IMR-90 (cell line): Measurements from ENCODE around the gene URM1. TPM values are rescaled to one million over a fixed set of nuclear protein-coding genes. Genes with fewer than 3 reads are reported as not detected.

Source experiments
- ATAC-seq: fragments of 200-7000 bp; cut with Tn5 transposase; 2 replicates; pipeline ENCODE4 v1.9.1; 2020; ENCODE audit warnings: low read depth, mild to moderate bottlenecking, moderate library complexity
- BruUV-seq: library from RNA; stranded (reverse); fragments of 400-500 nt; replicated peaks from 2 replicates; lab custom pipeline; 2021; lab: Mats Ljungman, UMichigan
- CTCF ChIA-PET: fragments of 300-600 bp; formaldehyde crosslinking; extraction: SDS; loops from one replicate; lab custom pipeline; 2021; ENCODE audit warnings: antibody characterized with exemption; lab: Yijun Ruan, JAX
- POLR2A ChIA-PET: fragments of 300-600 bp; sonication (Branson Sonifier 250); formaldehyde crosslinking; loops from one replicate; lab custom pipeline; 2022; ENCODE audit warnings: antibody characterized with exemption; ENCODE audit not compliant: unreplicated experiment; lab: Charles Lee
- DNase-seq: peaks from one replicate; pipeline ENCODE4 v3.0.0; 2013
- H2AFZ ChIP-seq: replicated peaks from 2 replicates; pipeline ENCODE3; 2013; ENCODE audit warnings: low read length, mild to moderate bottlenecking; ENCODE audit not compliant: poor library complexity
- H2AK5ac ChIP-seq: 2 replicates; pipeline ENCODE4 v1.6.1; 2013; ENCODE audit warnings: low read depth, low read length, inconsistent platforms
- H2AK9ac ChIP-seq: replicated peaks from 2 replicates; pipeline ENCODE3; 2013; ENCODE audit warnings: mild to moderate bottlenecking, low read depth, low read length, moderate library complexity; ENCODE audit not compliant: poor library complexity
- H2BK120ac ChIP-seq: 2 replicates; pipeline ENCODE4 v1.6.1; 2013; ENCODE audit warnings: low read depth, low read length, inconsistent platforms
- H2BK15ac ChIP-seq: 3 replicates; pipeline ENCODE4 v1.6.1; 2013; ENCODE audit warnings: low read depth, low read length, inconsistent platforms
- H2BK20ac ChIP-seq: 2 replicates; pipeline ENCODE4 v1.6.1; 2013; ENCODE audit warnings: low read depth, mild to moderate bottlenecking, inconsistent platforms, low read length, moderate library complexity
- H2BK5ac ChIP-seq: 2 replicates; pipeline ENCODE4 v1.6.1; 2013; ENCODE audit warnings: mild to moderate bottlenecking, low read depth, low read length, inconsistent platforms; ENCODE audit not compliant: poor library complexity, severe bottlenecking
- H3K14ac ChIP-seq: replicated peaks from 2 replicates; pipeline ENCODE4 v1.6.1; 2013; ENCODE audit warnings: low read depth, low read length, inconsistent platforms
- H3K18ac ChIP-seq: 2 replicates; pipeline ENCODE4 v1.6.1; 2013; ENCODE audit warnings: low read depth, low read length, control low read depth
- H3K23ac ChIP-seq: 2 replicates; pipeline ENCODE4 v1.6.1; 2013; ENCODE audit warnings: low read depth, low read length, inconsistent platforms
- H3K27ac ChIP-seq: 2 replicates; pipeline ENCODE4 v1.5.1; 2013; ENCODE audit warnings: mild to moderate bottlenecking, control low read depth, low read length; ENCODE audit not compliant: insufficient read depth
- H3K27me3 ChIP-seq: 2 replicates; pipeline ENCODE4 v1.6.1; 2013; ENCODE audit warnings: low read length; ENCODE audit not compliant: control insufficient read depth, insufficient read depth
- H3K36me3 ChIP-seq: 2 replicates; pipeline ENCODE4 v1.6.1; 2013; ENCODE audit warnings: low read length, mixed read lengths; ENCODE audit not compliant: control insufficient read depth, insufficient read depth
- H3K4ac ChIP-seq: 2 replicates; pipeline ENCODE4 v1.6.1; 2013; ENCODE audit warnings: low read depth, low read length, inconsistent platforms
- H3K4me1 ChIP-seq: 2 replicates; pipeline ENCODE4 v1.6.1; 2013; ENCODE audit warnings: low read length, mixed read lengths; ENCODE audit not compliant: control insufficient read depth, insufficient read depth
- H3K4me2 ChIP-seq: 2 replicates; pipeline ENCODE4 v1.6.1; 2013; ENCODE audit warnings: low read depth, mild to moderate bottlenecking, control low read depth, low read length, moderate library complexity
- H3K4me3 ChIP-seq: 2 replicates; pipeline ENCODE4 v1.5.1; 2013; ENCODE audit warnings: low read depth, mild to moderate bottlenecking, control low read depth, low read length, moderate library complexity; ENCODE audit not compliant: insufficient read depth
- H3K56ac ChIP-seq: 2 replicates; pipeline ENCODE4 v1.6.1; 2013; ENCODE audit warnings: low read length, inconsistent platforms; ENCODE audit not compliant: insufficient read depth; ENCODE audit errors: extremely low read depth
- H3K79me1 ChIP-seq, 2 experiments: 2 replicates each; pipeline ENCODE4 v1.6.1; 2013; ENCODE audit warnings: low read length in 2 of 2, inconsistent platforms in 1 of 2, low read depth in 1 of 2
- H3K9ac ChIP-seq: 2 replicates; pipeline ENCODE4 v1.6.1; 2013; ENCODE audit warnings: low read depth, low read length, control low read depth
- H3K9me1 ChIP-seq: 2 replicates; pipeline ENCODE4 v1.6.1; 2013; ENCODE audit warnings: low read length, inconsistent platforms; ENCODE audit not compliant: insufficient read depth
- H3K9me3 ChIP-seq: 2 replicates; pipeline ENCODE4 v1.6.1; 2013; ENCODE audit warnings: low read length; ENCODE audit not compliant: control insufficient read depth, insufficient read depth
- H4K20me1 ChIP-seq: 2 replicates; pipeline ENCODE4 v1.6.1; 2013; ENCODE audit warnings: low read length, inconsistent platforms; ENCODE audit not compliant: insufficient read depth
- H4K5ac ChIP-seq: 2 replicates; pipeline ENCODE4 v1.6.1; 2013; ENCODE audit warnings: mild to moderate bottlenecking, low read depth, low read length, control low read depth
- H4K8ac ChIP-seq, 2 experiments: 2 replicates each; pipeline ENCODE4 v1.6.1; 2013; ENCODE audit warnings: low read depth in 2 of 2, low read length in 2 of 2, control low read depth in 1 of 2, inconsistent platforms in 1 of 2
- H4K91ac ChIP-seq: 2 replicates; pipeline ENCODE4 v1.6.1; 2013; ENCODE audit warnings: low read depth, low read length, inconsistent platforms; ENCODE audit not compliant: insufficient read depth
- BHLHE40 ChIP-seq: fragments of 150-350 bp; IDR thresholded peaks from 2 replicates; pipeline ENCODE4 v1.6.1; 2016; ENCODE audit warnings: mild to moderate bottlenecking, low read depth, low read length
- CEBPB ChIP-seq: IDR thresholded peaks from 2 replicates; pipeline ENCODE4 v1.6.1; 2012; ENCODE audit warnings: low read depth, low read length, improper control_type of control experiment
- CHD1 ChIP-seq: IDR thresholded peaks from 2 replicates; pipeline ENCODE4 v1.6.1; 2012; ENCODE audit warnings: low read depth, low read length, improper control_type of control experiment
- CTCF ChIP-seq: conservative IDR thresholded peaks from 2 replicates; pipeline ENCODE4 v1.5.1; 2012; ENCODE audit warnings: mild to moderate bottlenecking, low read depth, low read length, improper control_type of control experiment
- ELK1 ChIP-seq: fragments of 150-350 bp; IDR thresholded peaks from 2 replicates; pipeline ENCODE4 v1.6.1; 2016; ENCODE audit warnings: low read depth, mild to moderate bottlenecking, low read length, moderate library complexity, borderline replicate concordance
- FOS ChIP-seq: fragments of 150-350 bp; IDR thresholded peaks from 2 replicates; pipeline ENCODE4 v1.6.1; 2016; ENCODE audit warnings: low read depth, low read length
- MAFK ChIP-seq: IDR thresholded peaks from 2 replicates; pipeline ENCODE4 v1.6.1; 2012; ENCODE audit warnings: low read depth, low read length, improper control_type of control experiment
- MAZ ChIP-seq: IDR thresholded peaks from 2 replicates; pipeline ENCODE4 v1.6.1; 2012; ENCODE audit warnings: low read depth, mild to moderate bottlenecking, low read length, improper control_type of control experiment, moderate library complexity, borderline replicate concordance
- MXI1 ChIP-seq: IDR thresholded peaks from 2 replicates; pipeline ENCODE4 v1.6.1; 2012; ENCODE audit warnings: low read depth, mild to moderate bottlenecking, low read length, moderate library complexity, borderline replicate concordance
- NFE2L2 ChIP-seq: fragments of 150-350 bp; IDR thresholded peaks from 2 replicates; pipeline ENCODE4 v1.6.1; 2016; ENCODE audit warnings: low read depth, mild to moderate bottlenecking, low read length
- POLR2A ChIP-seq: IDR thresholded peaks from 2 replicates; pipeline ENCODE4 v1.6.1; 2012; ENCODE audit warnings: mild to moderate bottlenecking, low read depth, low read length
- RAD21 ChIP-seq: IDR thresholded peaks from 2 replicates; pipeline ENCODE4 v1.6.1; 2012; ENCODE audit warnings: low read length, improper control_type of control experiment
- RCOR1 ChIP-seq: IDR thresholded peaks from 2 replicates; pipeline ENCODE4 v1.6.1; 2012; ENCODE audit warnings: mild to moderate bottlenecking, low read length, improper control_type of control experiment; ENCODE audit not compliant: insufficient replicate concordance
- RFX5 ChIP-seq: IDR thresholded peaks from 2 replicates; pipeline ENCODE4 v1.8.0; 2012; ENCODE audit warnings: low read depth, mild to moderate bottlenecking, low read length, moderate library complexity
- SMC3 ChIP-seq: fragments of 150-350 bp; IDR thresholded peaks from 2 replicates; pipeline ENCODE4 v1.6.1; 2016; ENCODE audit warnings: low read depth, mild to moderate bottlenecking, antibody characterized with exemption, low read length, moderate library complexity
- USF2 ChIP-seq: fragments of 150-350 bp; IDR thresholded peaks from 2 replicates; pipeline ENCODE4 v1.6.1; 2017; ENCODE audit warnings: mild to moderate bottlenecking, antibody characterized with exemption, low read length, low read depth
- WGBS, 2 experiments: methylation state at CpG; one replicate each; pipeline versions ENCODE4 v1.1.5 to v1.1.7; 2013; ENCODE audit warnings: missing lambda C conversion rate in 2 of 2; ENCODE audit not compliant: insufficient read length in 1 of 2; ENCODE audit errors: extremely low coverage in 2 of 2; 5-methylcytosine and 5-hydroxymethylcytosine counted together
- dilution Hi-C: fragments of 300-500 bp; cut with HindIII; formaldehyde crosslinking; loops from one replicate; pipeline ENCODE4 v1.14.3; 2018; ENCODE audit warnings: low sequenced_read_pairs; ENCODE audit not compliant: unreplicated experiment
- in situ Hi-C: fragments of 300-500 bp; cut with MboI; formaldehyde crosslinking; loops from 3 replicates; pipeline ENCODE4 v1.14.3; 2019; ENCODE audit warnings: low sequenced_read_pairs, inconsistent platforms, mixed read lengths
- intact Hi-C: fragments of 100-400 bp; cut with micrococcal nuclease; formaldehyde crosslinking; loops from 2 replicates; pipeline ENCODE4 v1.10.0; 2022
- polyA plus RNA-seq, 3 experiments: library from polyadenylated mRNA; depleted of rRNA; stranded (reverse); fragments of >200 nt; gene quantifications; 2 replicates each; pipeline ENCODE4 v1.2.3, GENCODE V29; 2012; ENCODE audit warnings: low replicate concordance in 1 of 3
- total RNA-seq: library from RNA; depleted of rRNA; stranded (reverse); fragments of >200 nt; gene quantifications from 2 replicates; pipeline ENCODE4 v1.2.3, GENCODE V29; 2012

Gene URM1
- total and polyA plus RNA-seq, 2 of the 4 experiments (the other 2 are of a cell fraction), result 33.2 to 66.9 TPM

GRCh38 chr9:128335161-128335560, 36.0 kb upstream of the URM1 start:
- peaks cover 20% of the 10 kb centered on the region for H3K36me3 ChIP-seq
- H3K79me1 ChIP-seq, result peaks cover 0 to 4% of the 10 kb centered on the region in 2 experiments; a peak in 1 of 4 replicates
- no peak overlapping the region for H3K4me3 ChIP-seq
- H3K27ac ChIP-seq, result no peak overlapping the region
- H3K27me3 ChIP-seq, result no peaks in the 10 kb centered on the region
- H3K4me1 ChIP-seq, result peaks cover 3% of the 10 kb centered on the region; the same call in 1 of the 2 replicates
- H2BK15ac ChIP-seq, result no peak overlapping the region
- no peaks in the 10 kb centered on the region for H4K20me1 ChIP-seq
- H3K9me1 ChIP-seq, result peaks cover 8% of the 10 kb centered on the region
- no peak for ATAC-seq
- POLR2A ChIA-PET, result no interaction called here
- no peak overlapping the region for H3K18ac ChIP-seq
- H2BK120ac ChIP-seq, result no peak overlapping the region
- H2BK5ac ChIP-seq, result no peak overlapping the region
- in situ Hi-C loops, result no loop called here
- no peak overlapping the region for H3K9ac ChIP-seq
- no peak for DNase-seq
- no peak overlapping the region for H2AFZ ChIP-seq
- H2AK9ac ChIP-seq, result no peak overlapping the region
- 40% methylated on average over 1 of the region's 7 CpGs; no CpG with 5 or more reads in 1 of the 2 experiments for WGBS, 2 experiments
- no peak overlapping the region for H3K56ac ChIP-seq
- H3K23ac ChIP-seq, result no peak overlapping the region
- H3K4ac ChIP-seq, result no peak overlapping the region
- CTCF ChIA-PET, result no interaction called here
- no peaks in the 10 kb centered on the region for H3K9me3 ChIP-seq
- no peak overlapping the region for H3K4me2 ChIP-seq
- no TSS peak for BruUV-seq
- dilution Hi-C loops, result no loop called here
- no peak overlapping the region for H4K91ac ChIP-seq
- H2BK20ac ChIP-seq, result no peak overlapping the region
- H2AK5ac ChIP-seq, result no peak overlapping the region
- H4K5ac ChIP-seq, result no peak overlapping the region
- no peak overlapping the region for H3K14ac ChIP-seq
- TF ChIP-seq RFX5 (no peak), BHLHE40 (no peak), CTCF (no peak), NFE2L2 (no peak), CEBPB (no peak), MAZ (no peak), POLR2A (no peak), ELK1 (no peak), RAD21 (no peak), SMC3 (no peak), CHD1 (no peak), RCOR1 (no peak), FOS (no peak), MAFK (no peak), MXI1 (no peak), USF2 (no peak)
- intact Hi-C loops, result no loop called here
- no peak overlapping the region for H4K8ac ChIP-seq
